K562 (cell line): ENCODE measurements around the gene ERAP2. TPM values are rescaled to one million over a fixed set of nuclear protein-coding genes. Genes with fewer than 3 reads are reported as not detected.

Experiments
- ATAC-seq: fragments of 200-7000 bp; cut with Tn5 transposase; 3 replicates; pipeline ENCODE4 v1.9.1; 2020; ENCODE audit warnings: moderate library complexity
- BruUV-seq: library from RNA; stranded (reverse); fragments of 400-500 nt; replicated peaks from 2 replicates; lab custom pipeline; 2021; lab: Mats Ljungman, UMichigan
- CTCF ChIA-PET: fragments of 300-600 bp; formaldehyde crosslinking; extraction: SDS; loops from one replicate; lab custom pipeline; 2021; ENCODE audit warnings: low intra/inter-chr PET ratio; lab: Yijun Ruan, JAX
- POLR2A ChIA-PET: fragments of 300-600, 350-650 bp; sonication (Branson Sonifier 250); formaldehyde crosslinking; extraction: SDS; loops from one replicate; lab custom pipeline; 2021; ENCODE audit warnings: antibody characterized with exemption, inconsistent platforms; lab: Yijun Ruan, JAX
- DNase-seq, 4 experiments: peaks; one replicate each; pipeline versions ENCODE4 v3.0.0 to v3.0.0-alpha.2; 2011 to 2018; ENCODE audit warnings: low spot score in 3 of 4, mixed read lengths in 3 of 4; ENCODE audit errors: extremely low read depth in 1 of 4
- FAIRE-seq: peaks from 2 replicates; lab custom pipeline; 2011; peaks lifted over from hg19 to GRCh38; lab: Jason Lieb, UNC
- H2AFZ ChIP-seq: 2 replicates; pipeline ENCODE4 v1.6.0; 2011; ENCODE audit warnings: low read depth, low read length, control low read depth, inconsistent platforms
- H3K27ac ChIP-seq: fragments of 200-600 bp; 3 replicates; pipeline ENCODE4 v1.8.0; 2011; ENCODE audit warnings: low read depth, mild to moderate bottlenecking, control low read depth, inconsistent platforms, low read length, moderate library complexity, mixed read lengths; ENCODE audit errors: extremely low read depth
- H3K27me3 ChIP-seq, 2 experiments: fragments of 300-600 bp in 1 of 2; 2 replicates in 1 of 2; 3 replicates in 1 of 2; pipeline versions ENCODE4 v1.6.0 to v1.8.0; 2011; ENCODE audit warnings: inconsistent platforms in 2 of 2, low read length in 2 of 2, mild to moderate bottlenecking in 1 of 2, mixed read lengths in 1 of 2, moderate library complexity in 1 of 2; ENCODE audit not compliant: control insufficient read depth in 2 of 2, insufficient read depth in 2 of 2
- H3K36me3 ChIP-seq: fragments of 300-600 bp; 3 replicates; pipeline ENCODE4 v1.8.0; 2011; ENCODE audit warnings: mild to moderate bottlenecking, low read length, inconsistent platforms; ENCODE audit not compliant: control insufficient read depth, insufficient read depth
- H3K4me1 ChIP-seq, 2 experiments: fragments of 200-600 bp in 1 of 2; replicated peaks in 1 of 2; 2 replicates in 1 of 2; 3 replicates in 1 of 2; pipeline versions ENCODE4 v1.5.1 to v1.8.0; 2011; ENCODE audit warnings: inconsistent platforms in 2 of 2, low read length in 2 of 2, mild to moderate bottlenecking in 1 of 2, mixed read lengths in 1 of 2, moderate library complexity in 1 of 2; ENCODE audit not compliant: control insufficient read depth in 2 of 2, insufficient read depth in 2 of 2
- H3K4me2 ChIP-seq: 2 replicates; pipeline ENCODE4 v1.6.1; 2011; ENCODE audit warnings: low read length, control low read depth, inconsistent platforms, mixed read lengths; ENCODE audit not compliant: insufficient read depth
- H3K4me3 ChIP-seq: fragments of 200-600 bp; sonication (generic), shearing (Covaris generic); 2 replicates; pipeline ENCODE4 v1.5.1; 2016; ENCODE audit warnings: control low read depth, inconsistent platforms
- H3K79me2 ChIP-seq: fragments of 200-600 bp; 3 replicates; pipeline ENCODE4 v1.8.0; 2011; ENCODE audit warnings: low read length, inconsistent platforms; ENCODE audit not compliant: control insufficient read depth, insufficient read depth
- H3K9ac ChIP-seq, 2 experiments: 2 replicates each; pipeline versions ENCODE4 v1.6.0 to v1.6.1; 2011; ENCODE audit warnings: low read depth in 2 of 2, low read length in 2 of 2, control low read depth in 1 of 2, inconsistent platforms in 1 of 2, mild to moderate bottlenecking in 1 of 2, mixed read lengths in 1 of 2; ENCODE audit not compliant: insufficient read depth in 1 of 2
- H3K9me1 ChIP-seq: one replicate; pipeline ENCODE4 v1.6.0; 2011; ENCODE audit warnings: inconsistent platforms, mild to moderate bottlenecking, low read length, moderate library complexity; ENCODE audit not compliant: control insufficient read depth, insufficient read depth
- H3K9me3 ChIP-seq: replicated peaks from 2 replicates; pipeline ENCODE4 v1.5.1; 2011; ENCODE audit warnings: low read depth, low read length, inconsistent platforms; ENCODE audit not compliant: control insufficient read depth, insufficient read depth
- H4K20me1 ChIP-seq: replicated peaks from 2 replicates; pipeline ENCODE4 v1.6.1; 2011; ENCODE audit warnings: low read length, inconsistent platforms, mixed read lengths; ENCODE audit not compliant: control insufficient read depth, insufficient read depth
- ATF3 ChIP-seq, 2 experiments: fragments of 450-650 bp in 1 of 2; sonication (generic) in 1 of 2; formaldehyde crosslinking in 1 of 2; IDR thresholded peaks in 1 of 2; conservative IDR thresholded peaks in 1 of 2; 2 replicates each; pipeline versions ENCODE4 v1.6.1 to v1.8.1; 2016 to 2023; ENCODE audit warnings: mild to moderate bottlenecking in 2 of 2, moderate library complexity in 2 of 2, inconsistent platforms in 1 of 2, missing genetic modification reagents in 1 of 2
- BMI1 ChIP-seq: fragments of 150-350 bp; IDR thresholded peaks from 2 replicates; pipeline ENCODE4 v1.6.1; 2014; ENCODE audit warnings: low read length
- CHCHD3 ChIP-seq: fragments of 250-450 bp; sonication (Bioruptor Pico); IDR thresholded peaks from 2 replicates; pipeline ENCODE4 v2.1.2; 2022; ENCODE audit warnings: mild to moderate bottlenecking
- FOSL1 ChIP-seq: fragments of 200-800 bp; sonication (Bioruptor generic); conservative IDR thresholded peaks from 2 replicates; pipeline ENCODE4 v1.6.1; 2016; ENCODE audit warnings: missing genetic modification characterization, missing compliant biosample characterization
- FOXK1 ChIP-seq: sonication (generic); formaldehyde crosslinking; IDR thresholded peaks from 2 replicates; pipeline ENCODE4 v1.8.0; 2022; ENCODE audit warnings: missing genetic modification reagents, mild to moderate bottlenecking, borderline replicate concordance
- ILK ChIP-seq: fragments of 450-650 bp; IDR thresholded peaks from 2 replicates; pipeline ENCODE4 v1.6.1; 2016; ENCODE audit warnings: missing genetic modification characterization, low read depth, mild to moderate bottlenecking, missing compliant biosample characterization, moderate library complexity, borderline replicate concordance
- JUND ChIP-seq, 2 experiments: IDR thresholded peaks; 2 replicates in 1 of 2; 3 replicates in 1 of 2; pipeline ENCODE4 v1.6.1; 2011; ENCODE audit warnings: borderline replicate concordance in 2 of 2, low read depth in 2 of 2, low read length in 2 of 2, improper control_type of control experiment in 1 of 2, missing biosample characterization in 1 of 2, missing genetic modification characterization in 1 of 2, missing genetic modification reagents in 1 of 2
- MXI1 ChIP-seq: IDR thresholded peaks from 2 replicates; pipeline ENCODE4 v1.6.1; 2011; ENCODE audit warnings: low read depth, mild to moderate bottlenecking, improper control_type of control experiment, low read length
- NFATC3 ChIP-seq: fragments of 450-650 bp; IDR thresholded peaks from 2 replicates; pipeline ENCODE4 v1.6.1; 2017; ENCODE audit warnings: mild to moderate bottlenecking
- PHTF2 ChIP-seq: fragments of 250-450 bp; sonication (Bioruptor Pico); IDR thresholded peaks from 2 replicates; pipeline ENCODE4 v1.5.0; 2021; ENCODE audit warnings: mild to moderate bottlenecking
- TARDBP ChIP-seq: fragments of 450-650 bp; IDR thresholded peaks from 2 replicates; pipeline ENCODE4 v1.6.1; 2016
- TEAD4 ChIP-seq, 2 experiments: sonication (generic) in 1 of 2; formaldehyde crosslinking in 1 of 2; IDR thresholded peaks; 2 replicates each; pipeline versions ENCODE4 v1.6.1 to v1.8.0; 2012 to 2022; ENCODE audit warnings: borderline replicate concordance in 1 of 2, inconsistent platforms in 1 of 2, low read length in 1 of 2, mild to moderate bottlenecking in 1 of 2, missing genetic modification reagents in 1 of 2
- WGBS: fragments of 100-300 bp; shearing (Covaris generic); methylation state at CpG from one replicate; pipeline ENCODE4 v1.1.6; 2016; ENCODE audit warnings: low coverage, mixed read lengths; ENCODE audit not compliant: insufficient coverage; ENCODE audit errors: missing lambda C conversion rate; 5-methylcytosine and 5-hydroxymethylcytosine counted together
- in situ Hi-C: fragments of 300-500 bp; cut with MboI; formaldehyde crosslinking; loops from 4 replicates; pipeline ENCODE4 v1.15.0; 2018; ENCODE audit warnings: inconsistent platforms, mixed read lengths
- intact Hi-C: fragments of 100-400 bp; cut with micrococcal nuclease; formaldehyde crosslinking; loops from 2 replicates; pipeline ENCODE4 v1.14.2; 2022
- polyA plus RNA-seq, 8 experiments: library from polyadenylated mRNA; depleted of rRNA in 4 of 8; stranded (reverse) in 5 of 8; unstranded in 3 of 8; fragments of >200 nt; fragmentation: Nextera tagmentation in 2 of 8; fragmentation: Illumina TruSeq in 1 of 8; extraction: Ambion mirVana in 2 of 8; extraction: Trizol in 1 of 8; gene quantifications; 2 replicates each; pipeline versions ENCODE4 v1.2.1 to v1.2.3, GENCODE V29; 2011 to 2014; ENCODE audit warnings: inconsistent platforms in 1 of 8, missing spikeins in 1 of 8
- total RNA-seq, 7 experiments: library from RNA; depleted of rRNA in 6 of 7; stranded (reverse); fragments of >200 nt in 6 of 7; fragmentation: Illumina TruSeq in 2 of 7; extraction: Trizol in 2 of 7; gene quantifications; 2 replicates each; pipeline versions ENCODE4 v1.2.1 to v1.2.3, GENCODE V29; 2011 to 2021; ENCODE audit warnings: low replicate concordance in 1 of 7

Gene ERAP2
- total and polyA plus RNA-seq, 9 of the 15 experiments (the other 6 are each of a cell fraction or from before 2014, with no cell fraction given): 0.93 to 4.0 (median 2.1) TPM

GRCh38 chr5:96968074-96968473, 91.8 kb downstream of the ERAP2 start:
- Histone ChIP-seq H3K9ac (no peak overlapping the region), H3K36me3 (no peaks in the 10 kb centered on the region), H3K4me3 (no peak overlapping the region), H4K20me1 (no peaks in the 10 kb centered on the region), H3K9me3 (no peaks in the 10 kb centered on the region), H3K79me2 (peaks cover 34% of the 10 kb centered on the region; the same call in 2 of the 3 replicates), H3K9me1 (no peaks in the 10 kb centered on the region), H3K4me1 (peaks cover 0 to 11% of the 10 kb centered on the region in 2 experiments; a peak in 3 of 5 replicates), H3K27me3 (no peaks in the 10 kb centered on the region), H3K27ac (no peak overlapping the region), H2AFZ (no peak overlapping the region), H3K4me2 (no peak overlapping the region)
- FAIRE-seq (no peak), ATAC-seq (peak; percentile 51), DNase-seq (peak in 1 of 4 experiments; percentile 13)
- BruUV-seq: no TSS peak
- WGBS: 41% methylated on average over 1 of the region's 1 CpG
- ChIA-PET POLR2A (no interaction called here), CTCF (no interaction called here)
- in situ Hi-C loops: no loop called here
- intact Hi-C loops: no loop called here
- no peak for TF ChIP-seq BMI1
- TF ChIP-seq TEAD4 (IDR thresholded peaks at IDR 0.05; ENCODE audit: low read length): no peak
- no peak for TF ChIP-seq TEAD4 (CRISPR knock-in tag; IDR thresholded peaks at IDR 0.05; ENCODE audit: borderline replicate concordance)
- TF ChIP-seq MXI1: no peak
- no peak for TF ChIP-seq PHTF2
- no peak for TF ChIP-seq NFATC3
- TF ChIP-seq ILK (tag): no peak
- no peak for TF ChIP-seq CHCHD3 (CRISPR knock-in tag)
- TF ChIP-seq FOSL1 (tag): peak; percentile 42
- TF ChIP-seq JUND (IDR thresholded peaks at IDR 0.05; ENCODE audit: borderline replicate concordance, low read depth, low read length): 0 out of 2 replicates have a peak, but pooled peaks have one; percentile 11
- 0 out of 3 replicates have a peak, but pooled peaks have one; percentile 16 for TF ChIP-seq JUND (tag; IDR thresholded peaks at IDR 0.05; ENCODE audit: borderline replicate concordance, low read depth, low read length)
- TF ChIP-seq FOXK1 (CRISPR knock-in tag): no peak
- peak; percentile 28; the same call in 1 of the 2 replicates for TF ChIP-seq ATF3 (IDR thresholded peaks at IDR 0.05)
- no peak for TF ChIP-seq ATF3 (CRISPR knock-in tag; conservative IDR thresholded peaks at IDR 0.05)
- TF ChIP-seq TARDBP: no peak
